ENCODE measurements around the gene AKAP13.

DNA sequence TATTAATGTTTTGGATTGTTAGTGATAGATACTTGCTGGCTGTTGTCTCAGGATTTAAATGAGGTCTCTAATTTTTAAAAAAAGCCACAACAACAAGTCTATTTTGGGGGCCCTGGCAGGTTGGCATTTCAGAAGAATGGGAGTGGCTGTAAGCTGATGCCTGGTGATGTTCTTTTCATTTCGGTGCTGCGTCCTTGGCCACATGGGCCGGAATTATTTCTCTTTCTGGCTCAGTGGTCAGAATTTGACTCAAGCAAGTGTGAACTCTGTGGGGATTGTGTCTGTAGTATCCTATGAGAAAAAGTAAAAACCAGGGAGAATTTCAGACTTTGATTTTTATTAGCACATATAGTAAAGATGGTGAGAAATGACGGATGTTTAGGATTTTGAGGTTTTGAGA, 203.0 kb downstream of the AKAP13 start:
- TF ChIP-seq, protein P1, sequence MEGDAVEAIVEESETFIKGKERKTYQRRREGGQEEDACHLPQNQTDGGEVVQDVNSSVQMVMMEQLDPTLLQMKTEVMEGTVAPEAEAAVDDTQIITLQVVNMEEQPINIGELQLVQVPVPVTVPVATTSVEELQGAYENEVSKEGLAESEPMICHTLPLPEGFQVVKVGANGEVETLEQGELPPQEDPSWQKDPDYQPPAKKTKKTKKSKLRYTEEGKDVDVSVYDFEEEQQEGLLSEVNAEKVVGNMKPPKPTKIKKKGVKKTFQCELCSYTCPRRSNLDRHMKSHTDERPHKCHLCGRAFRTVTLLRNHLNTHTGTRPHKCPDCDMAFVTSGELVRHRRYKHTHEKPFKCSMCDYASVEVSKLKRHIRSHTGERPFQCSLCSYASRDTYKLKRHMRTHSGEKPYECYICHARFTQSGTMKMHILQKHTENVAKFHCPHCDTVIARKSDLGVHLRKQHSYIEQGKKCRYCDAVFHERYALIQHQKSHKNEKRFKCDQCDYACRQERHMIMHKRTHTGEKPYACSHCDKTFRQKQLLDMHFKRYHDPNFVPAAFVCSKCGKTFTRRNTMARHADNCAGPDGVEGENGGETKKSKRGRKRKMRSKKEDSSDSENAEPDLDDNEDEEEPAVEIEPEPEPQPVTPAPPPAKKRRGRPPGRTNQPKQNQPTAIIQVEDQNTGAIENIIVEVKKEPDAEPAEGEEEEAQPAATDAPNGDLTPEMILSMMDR (IDR thresholded peaks at IDR 0.05) = no peak
- TF ChIP-seq POLR2A (IDR thresholded peaks at IDR 0.05) = no peak

Measured in uterus (tissue), 2 donors.